H9 (cell line): ENCODE results near the gene IFT52. TPM values are rescaled to one million over a fixed set of nuclear protein-coding genes. Genes with fewer than 3 reads are reported as not detected.

Source experiments
- DNase-seq: peaks from one replicate; pipeline ENCODE4 v3.0.0-alpha.2; 2017
- H2AFZ ChIP-seq: one replicate; pipeline ENCODE4 v1.6.1; 2013; ENCODE audit warnings: mild to moderate bottlenecking, low read length, control low read depth, moderate library complexity
- H2AK5ac ChIP-seq: 2 replicates; pipeline ENCODE4 v1.6.1; 2013; ENCODE audit warnings: low read length, control low read depth, mixed read lengths; ENCODE audit not compliant: insufficient read length
- H2BK120ac ChIP-seq: one replicate; pipeline ENCODE4 v1.6.1; 2013; ENCODE audit warnings: low read depth, mild to moderate bottlenecking, low read length, control low read depth, inconsistent platforms; ENCODE audit not compliant: poor library complexity, severe bottlenecking
- H2BK12ac ChIP-seq: 2 replicates; pipeline ENCODE4 v1.6.1; 2013; ENCODE audit warnings: low read length, control low read depth, mixed read lengths, low read depth; ENCODE audit not compliant: insufficient read length
- H2BK15ac ChIP-seq: 2 replicates; pipeline ENCODE4 v1.6.1; 2013; ENCODE audit warnings: low read depth, low read length, control low read depth
- H2BK20ac ChIP-seq: one replicate; pipeline ENCODE4 v1.6.1; 2013; ENCODE audit warnings: low read depth, mild to moderate bottlenecking, low read length, control low read depth, inconsistent platforms; ENCODE audit not compliant: poor library complexity, severe bottlenecking
- H2BK5ac ChIP-seq: 2 replicates; pipeline ENCODE4 v1.6.1; 2013; ENCODE audit warnings: low read length, control low read depth, mixed read lengths; ENCODE audit not compliant: insufficient read length
- H3K14ac ChIP-seq: 2 replicates; pipeline ENCODE4 v1.6.1; 2013; ENCODE audit warnings: low read length, control low read depth; ENCODE audit not compliant: insufficient read depth
- H3K18ac ChIP-seq: 2 replicates; pipeline ENCODE4 v1.6.1; 2013; ENCODE audit warnings: low read depth, mild to moderate bottlenecking, mixed read lengths, low read length, control low read depth; ENCODE audit not compliant: insufficient read length
- H3K23ac ChIP-seq: 2 replicates; pipeline ENCODE4 v1.6.1; 2013; ENCODE audit warnings: low read length, control low read depth, mixed read lengths, low read depth; ENCODE audit not compliant: insufficient read length
- H3K23me2 ChIP-seq: 2 replicates; pipeline ENCODE4 v1.6.1; 2013; ENCODE audit warnings: low read depth, mild to moderate bottlenecking, mixed read lengths, low read length, control low read depth; ENCODE audit not compliant: insufficient read length, poor library complexity, severe bottlenecking
- H3K27ac ChIP-seq: 2 replicates; pipeline ENCODE4 v1.5.1; 2013; ENCODE audit warnings: low read length, control low read depth, mixed read lengths, low read depth; ENCODE audit not compliant: insufficient read length
- H3K27me3 ChIP-seq: 2 replicates; pipeline ENCODE4 v1.6.1; 2013; ENCODE audit warnings: low read length, control low read depth, inconsistent platforms; ENCODE audit not compliant: insufficient read depth
- H3K4ac ChIP-seq: 2 replicates; pipeline ENCODE4 v1.6.1; 2013; ENCODE audit warnings: low read depth, mild to moderate bottlenecking, control low read depth, inconsistent platforms, low read length, moderate library complexity
- H3K4me1 ChIP-seq: 2 replicates; pipeline ENCODE4 v1.6.1; 2013; ENCODE audit warnings: low read length, control low read depth, inconsistent platforms; ENCODE audit not compliant: insufficient read depth
- H3K4me2 ChIP-seq: 2 replicates; pipeline ENCODE4 v1.6.1; 2013; ENCODE audit warnings: low read length, control low read depth, mixed read lengths; ENCODE audit not compliant: insufficient read length, insufficient read depth
- H3K56ac ChIP-seq: 2 replicates; pipeline ENCODE4 v1.6.1; 2013; ENCODE audit warnings: low read depth, mild to moderate bottlenecking, mixed read lengths, low read length, control low read depth; ENCODE audit not compliant: insufficient read length
- H3K79me1 ChIP-seq: 2 replicates; pipeline ENCODE4 v1.6.1; 2013; ENCODE audit warnings: low read depth, mild to moderate bottlenecking, moderate library complexity, low read length, control low read depth, inconsistent platforms; ENCODE audit not compliant: insufficient read depth, poor library complexity, severe bottlenecking
- H3K79me2 ChIP-seq: 2 replicates; pipeline ENCODE4 v1.6.1; 2013; ENCODE audit warnings: low read length, control low read depth, inconsistent platforms; ENCODE audit not compliant: insufficient read depth
- H3K9ac ChIP-seq: 2 replicates; pipeline ENCODE4 v1.6.1; 2013; ENCODE audit warnings: low read length, control low read depth, mixed read lengths; ENCODE audit not compliant: insufficient read length; ENCODE audit errors: extremely low read depth
- H3K9me3 ChIP-seq: one replicate; pipeline ENCODE4 v1.6.1; 2013; ENCODE audit warnings: low read depth, low read length, inconsistent platforms; ENCODE audit not compliant: control insufficient read depth
- H3T11ph ChIP-seq: one replicate; pipeline ENCODE4 v1.6.1; 2013; ENCODE audit warnings: mild to moderate bottlenecking, low read length, control low read depth, inconsistent platforms
- H4K20me1 ChIP-seq: one replicate; pipeline ENCODE4 v1.6.1; 2013; ENCODE audit not compliant: control insufficient read depth, insufficient read length, insufficient read depth
- H4K5ac ChIP-seq: 2 replicates; pipeline ENCODE4 v1.6.1; 2013; ENCODE audit warnings: low read depth, mild to moderate bottlenecking, mixed read lengths, low read length, control low read depth; ENCODE audit not compliant: insufficient read length
- H4K8ac ChIP-seq: replicated peaks from 2 replicates; pipeline ENCODE4 v1.6.1; 2013; ENCODE audit warnings: low read length, control low read depth, mixed read lengths, low read depth; ENCODE audit not compliant: insufficient read length
- H4K91ac ChIP-seq: 2 replicates; pipeline ENCODE4 v1.6.1; 2013; ENCODE audit warnings: low read depth, mild to moderate bottlenecking, moderate library complexity, mixed read lengths, low read length, control low read depth; ENCODE audit not compliant: insufficient read length
- H3K27ac Mint-ChIP-seq, 3 experiments: 2 replicates in 2 of 3; 3 replicates in 1 of 3; pipeline ENCODE4 v1.8.0; 2020 to 2021; ENCODE audit warnings: mixed read lengths in 3 of 3, mild to moderate bottlenecking in 1 of 3, moderate library complexity in 1 of 3
- H3K27me3 Mint-ChIP-seq: 2 replicates; pipeline ENCODE4 v1.8.0; 2021; ENCODE audit warnings: low read depth, mild to moderate bottlenecking, moderate library complexity, mixed read lengths
- H3K36me3 Mint-ChIP-seq, 3 experiments: 2 replicates in 2 of 3; 3 replicates in 1 of 3; pipeline ENCODE4 v1.8.0; 2020 to 2021; ENCODE audit warnings: low read depth in 3 of 3, mixed read lengths in 3 of 3; ENCODE audit not compliant: insufficient read depth in 1 of 3
- H3K4me1 Mint-ChIP-seq, 2 experiments: 2 replicates each; pipeline ENCODE4 v1.8.0; 2020; ENCODE audit warnings: mixed read lengths in 2 of 2
- H3K4me3 Mint-ChIP-seq, 2 experiments: 2 replicates in 1 of 2; 3 replicates in 1 of 2; pipeline ENCODE4 v1.8.0; 2020 to 2021; ENCODE audit warnings: mild to moderate bottlenecking in 2 of 2, mixed read lengths in 2 of 2, moderate library complexity in 1 of 2
- H3K9me3 Mint-ChIP-seq, 2 experiments: 2 replicates in 1 of 2; 3 replicates in 1 of 2; pipeline ENCODE4 v1.8.0; 2020; ENCODE audit warnings: mild to moderate bottlenecking in 2 of 2, mixed read lengths in 2 of 2, moderate library complexity in 1 of 2
- CTCF ChIP-seq: fragments of 200-600 bp; sonication (generic); conservative IDR thresholded peaks from 3 replicates; pipeline ENCODE4 v1.8.0; 2021; ENCODE audit warnings: antibody characterized with exemption, mild to moderate bottlenecking
- WGBS: extraction: QIAGEN DNeasy Blood & Tissue Kit; methylation state at CpG from one replicate; pipeline ENCODE4 v1.1.7; 2013; ENCODE audit warnings: missing lambda C conversion rate, low lambda C conversion rate, mixed read lengths; ENCODE audit not compliant: insufficient read length; ENCODE audit errors: extremely low coverage; 5-methylcytosine and 5-hydroxymethylcytosine counted together
- total RNA-seq: library from RNA; stranded (reverse); gene quantifications from 2 replicates; pipeline ENCODE4 v1.2.1, GENCODE V29; 2021

The IFT52 gene
- total RNA-seq, 1 experiment from 2014 or later = 44.5 TPM

DNA sequence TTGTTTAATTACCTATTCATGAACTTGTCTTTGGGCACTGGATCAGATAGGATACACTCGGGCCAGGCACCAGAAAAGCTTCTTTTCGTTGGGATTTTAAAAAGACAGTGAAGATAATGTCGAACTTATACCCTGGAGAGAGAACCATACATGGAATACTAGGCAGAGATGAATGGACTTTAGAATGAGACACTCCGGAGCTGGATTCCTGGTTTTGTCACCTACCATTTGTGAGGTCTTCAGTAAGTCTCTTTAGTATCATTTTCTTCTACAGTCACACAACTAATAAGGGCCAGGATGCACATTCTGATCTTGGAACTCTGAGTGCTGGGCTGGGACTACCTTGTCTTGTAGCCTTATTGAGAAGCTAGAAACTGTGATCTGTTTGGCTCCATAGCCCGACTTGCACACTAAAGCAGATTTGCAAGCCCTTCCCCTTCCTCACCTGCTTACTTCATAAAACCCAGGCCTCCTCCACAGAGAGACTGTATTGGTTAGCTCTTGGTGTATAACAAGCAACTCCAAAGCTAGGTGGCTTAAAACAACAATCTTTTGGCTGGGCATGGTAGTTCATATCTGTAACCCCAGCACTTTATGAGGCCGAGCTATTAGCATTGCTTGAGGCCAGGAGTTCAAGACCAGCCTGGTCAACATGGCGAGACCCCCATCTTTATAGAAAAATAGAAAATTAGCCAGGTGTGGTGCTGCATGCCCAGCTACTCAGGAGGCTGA, 7.4 kb upstream of the IFT52 start:
- Histone ChIP-seq H2BK120ac (no peak overlapping the region), H2BK20ac (no peak overlapping the region), H3K18ac (no peak overlapping the region), H3K56ac (no peak overlapping the region), H2BK15ac (no peak overlapping the region), H3K23ac (no peak overlapping the region), H4K91ac (no peak overlapping the region), H3K14ac (no peak overlapping the region), H3K23me2 (no peaks in the 10 kb centered on the region), H4K5ac (no peak overlapping the region), H2AK5ac (no peak overlapping the region), H3K9me3 (no peaks in the 10 kb centered on the region), H3K79me1 (no peaks in the 10 kb centered on the region), H4K8ac (no peak overlapping the region), H3K79me2 (no peaks in the 10 kb centered on the region), H3K27ac (no peak overlapping the region), H3T11ph (no peak overlapping the region), H2BK5ac (no peak overlapping the region), H3K27me3 (no peaks in the 10 kb centered on the region), H3K4me2 (no peak overlapping the region), H2AFZ (no peak overlapping the region), H3K9ac (no peak overlapping the region), H3K4ac (no peak overlapping the region), H3K4me1 (no peaks in the 10 kb centered on the region; the same call in 1 of the 2 replicates), H2BK12ac (no peak overlapping the region), H4K20me1 (no peaks in the 10 kb centered on the region)
- Mint-ChIP-seq H3K4me1 (peaks cover 14 to 18% of the 10 kb centered on the region in 2 experiments), H3K27me3 (peaks cover 4% of the 10 kb centered on the region; the same call in 1 of the 2 replicates), H3K4me3 (no peak overlapping the region), H3K9me3 (no peaks in the 10 kb centered on the region), H3K27ac (no peak overlapping the region), H3K36me3 (no peaks in the 10 kb centered on the region)
- no peak for TF ChIP-seq CTCF
- no peak for DNase-seq
- WGBS = no CpG with 5 or more reads among the region's 7 CpGs
